IMR-90 (cell line): ENCODE results near the gene HNRNPA1L2. TPM values are rescaled to one million over a fixed set of nuclear protein-coding genes. Genes with fewer than 3 reads are reported as not detected.
"Not testable (repeated sequence)": the region's sequence is repeated elsewhere in the genome, so short reads cannot be mapped to it uniquely, and the experiment has no call there.

Source experiments
- ATAC-seq: fragments of 200-7000 bp; cut with Tn5 transposase; 2 replicates; pipeline ENCODE4 v1.9.1; 2020; ENCODE audit warnings: low read depth, mild to moderate bottlenecking, moderate library complexity
- BruUV-seq: library from RNA; stranded (reverse); fragments of 400-500 nt; replicated peaks from 2 replicates; lab custom pipeline; 2021; lab: Mats Ljungman, UMichigan
- CTCF ChIA-PET: fragments of 300-600 bp; formaldehyde crosslinking; extraction: SDS; loops from one replicate; lab custom pipeline; 2021; ENCODE audit warnings: antibody characterized with exemption; lab: Yijun Ruan, JAX
- POLR2A ChIA-PET: fragments of 300-600 bp; sonication (Branson Sonifier 250); formaldehyde crosslinking; loops from one replicate; lab custom pipeline; 2022; ENCODE audit warnings: antibody characterized with exemption; ENCODE audit not compliant: unreplicated experiment; lab: Charles Lee
- DNase-seq: peaks from one replicate; pipeline ENCODE4 v3.0.0; 2013
- H2AFZ ChIP-seq: replicated peaks from 2 replicates; pipeline ENCODE3; 2013; ENCODE audit warnings: low read length, mild to moderate bottlenecking; ENCODE audit not compliant: poor library complexity
- H2AK5ac ChIP-seq: 2 replicates; pipeline ENCODE4 v1.6.1; 2013; ENCODE audit warnings: low read depth, low read length, inconsistent platforms
- H2AK9ac ChIP-seq: replicated peaks from 2 replicates; pipeline ENCODE3; 2013; ENCODE audit warnings: mild to moderate bottlenecking, low read depth, low read length, moderate library complexity; ENCODE audit not compliant: poor library complexity
- H2BK120ac ChIP-seq: 2 replicates; pipeline ENCODE4 v1.6.1; 2013; ENCODE audit warnings: low read depth, low read length, inconsistent platforms
- H2BK15ac ChIP-seq: 3 replicates; pipeline ENCODE4 v1.6.1; 2013; ENCODE audit warnings: low read depth, low read length, inconsistent platforms
- H2BK20ac ChIP-seq: 2 replicates; pipeline ENCODE4 v1.6.1; 2013; ENCODE audit warnings: low read depth, mild to moderate bottlenecking, inconsistent platforms, low read length, moderate library complexity
- H2BK5ac ChIP-seq: 2 replicates; pipeline ENCODE4 v1.6.1; 2013; ENCODE audit warnings: mild to moderate bottlenecking, low read depth, low read length, inconsistent platforms; ENCODE audit not compliant: poor library complexity, severe bottlenecking
- H3K14ac ChIP-seq: replicated peaks from 2 replicates; pipeline ENCODE4 v1.6.1; 2013; ENCODE audit warnings: low read depth, low read length, inconsistent platforms
- H3K18ac ChIP-seq: 2 replicates; pipeline ENCODE4 v1.6.1; 2013; ENCODE audit warnings: low read depth, low read length, control low read depth
- H3K23ac ChIP-seq: 2 replicates; pipeline ENCODE4 v1.6.1; 2013; ENCODE audit warnings: low read depth, low read length, inconsistent platforms
- H3K27ac ChIP-seq: 2 replicates; pipeline ENCODE4 v1.5.1; 2013; ENCODE audit warnings: mild to moderate bottlenecking, control low read depth, low read length; ENCODE audit not compliant: insufficient read depth
- H3K27me3 ChIP-seq: 2 replicates; pipeline ENCODE4 v1.6.1; 2013; ENCODE audit warnings: low read length; ENCODE audit not compliant: control insufficient read depth, insufficient read depth
- H3K36me3 ChIP-seq: 2 replicates; pipeline ENCODE4 v1.6.1; 2013; ENCODE audit warnings: low read length, mixed read lengths; ENCODE audit not compliant: control insufficient read depth, insufficient read depth
- H3K4ac ChIP-seq: 2 replicates; pipeline ENCODE4 v1.6.1; 2013; ENCODE audit warnings: low read depth, low read length, inconsistent platforms
- H3K4me1 ChIP-seq: 2 replicates; pipeline ENCODE4 v1.6.1; 2013; ENCODE audit warnings: low read length, mixed read lengths; ENCODE audit not compliant: control insufficient read depth, insufficient read depth
- H3K4me2 ChIP-seq: 2 replicates; pipeline ENCODE4 v1.6.1; 2013; ENCODE audit warnings: low read depth, mild to moderate bottlenecking, control low read depth, low read length, moderate library complexity
- H3K4me3 ChIP-seq: 2 replicates; pipeline ENCODE4 v1.5.1; 2013; ENCODE audit warnings: low read depth, mild to moderate bottlenecking, control low read depth, low read length, moderate library complexity; ENCODE audit not compliant: insufficient read depth
- H3K56ac ChIP-seq: 2 replicates; pipeline ENCODE4 v1.6.1; 2013; ENCODE audit warnings: low read length, inconsistent platforms; ENCODE audit not compliant: insufficient read depth; ENCODE audit errors: extremely low read depth
- H3K79me1 ChIP-seq, 2 experiments: 2 replicates each; pipeline ENCODE4 v1.6.1; 2013; ENCODE audit warnings: low read length in 2 of 2, inconsistent platforms in 1 of 2, low read depth in 1 of 2
- H3K9ac ChIP-seq: 2 replicates; pipeline ENCODE4 v1.6.1; 2013; ENCODE audit warnings: low read depth, low read length, control low read depth
- H3K9me1 ChIP-seq: 2 replicates; pipeline ENCODE4 v1.6.1; 2013; ENCODE audit warnings: low read length, inconsistent platforms; ENCODE audit not compliant: insufficient read depth
- H3K9me3 ChIP-seq: 2 replicates; pipeline ENCODE4 v1.6.1; 2013; ENCODE audit warnings: low read length; ENCODE audit not compliant: control insufficient read depth, insufficient read depth
- H4K20me1 ChIP-seq: 2 replicates; pipeline ENCODE4 v1.6.1; 2013; ENCODE audit warnings: low read length, inconsistent platforms; ENCODE audit not compliant: insufficient read depth
- H4K5ac ChIP-seq: 2 replicates; pipeline ENCODE4 v1.6.1; 2013; ENCODE audit warnings: mild to moderate bottlenecking, low read depth, low read length, control low read depth
- H4K8ac ChIP-seq, 2 experiments: 2 replicates each; pipeline ENCODE4 v1.6.1; 2013; ENCODE audit warnings: low read depth in 2 of 2, low read length in 2 of 2, control low read depth in 1 of 2, inconsistent platforms in 1 of 2
- H4K91ac ChIP-seq: 2 replicates; pipeline ENCODE4 v1.6.1; 2013; ENCODE audit warnings: low read depth, low read length, inconsistent platforms; ENCODE audit not compliant: insufficient read depth
- ELK1 ChIP-seq: fragments of 150-350 bp; IDR thresholded peaks from 2 replicates; pipeline ENCODE4 v1.6.1; 2016; ENCODE audit warnings: low read depth, mild to moderate bottlenecking, low read length, moderate library complexity, borderline replicate concordance
- FOS ChIP-seq: fragments of 150-350 bp; IDR thresholded peaks from 2 replicates; pipeline ENCODE4 v1.6.1; 2016; ENCODE audit warnings: low read depth, low read length
- MAZ ChIP-seq: IDR thresholded peaks from 2 replicates; pipeline ENCODE4 v1.6.1; 2012; ENCODE audit warnings: low read depth, mild to moderate bottlenecking, low read length, improper control_type of control experiment, moderate library complexity, borderline replicate concordance
- MXI1 ChIP-seq: IDR thresholded peaks from 2 replicates; pipeline ENCODE4 v1.6.1; 2012; ENCODE audit warnings: low read depth, mild to moderate bottlenecking, low read length, moderate library complexity, borderline replicate concordance
- NFE2L2 ChIP-seq: fragments of 150-350 bp; IDR thresholded peaks from 2 replicates; pipeline ENCODE4 v1.6.1; 2016; ENCODE audit warnings: low read depth, mild to moderate bottlenecking, low read length
- POLR2A ChIP-seq: IDR thresholded peaks from 2 replicates; pipeline ENCODE4 v1.6.1; 2012; ENCODE audit warnings: mild to moderate bottlenecking, low read depth, low read length
- RAD21 ChIP-seq: IDR thresholded peaks from 2 replicates; pipeline ENCODE4 v1.6.1; 2012; ENCODE audit warnings: low read length, improper control_type of control experiment
- RCOR1 ChIP-seq: IDR thresholded peaks from 2 replicates; pipeline ENCODE4 v1.6.1; 2012; ENCODE audit warnings: mild to moderate bottlenecking, low read length, improper control_type of control experiment; ENCODE audit not compliant: insufficient replicate concordance
- SMC3 ChIP-seq: fragments of 150-350 bp; IDR thresholded peaks from 2 replicates; pipeline ENCODE4 v1.6.1; 2016; ENCODE audit warnings: low read depth, mild to moderate bottlenecking, antibody characterized with exemption, low read length, moderate library complexity
- WGBS, 2 experiments: methylation state at CpG; one replicate each; pipeline versions ENCODE4 v1.1.5 to v1.1.7; 2013; ENCODE audit warnings: missing lambda C conversion rate in 2 of 2; ENCODE audit not compliant: insufficient read length in 1 of 2; ENCODE audit errors: extremely low coverage in 2 of 2; 5-methylcytosine and 5-hydroxymethylcytosine counted together
- dilution Hi-C: fragments of 300-500 bp; cut with HindIII; formaldehyde crosslinking; loops from one replicate; pipeline ENCODE4 v1.14.3; 2018; ENCODE audit warnings: low sequenced_read_pairs; ENCODE audit not compliant: unreplicated experiment
- in situ Hi-C: fragments of 300-500 bp; cut with MboI; formaldehyde crosslinking; loops from 3 replicates; pipeline ENCODE4 v1.14.3; 2019; ENCODE audit warnings: low sequenced_read_pairs, inconsistent platforms, mixed read lengths
- intact Hi-C: fragments of 100-400 bp; cut with micrococcal nuclease; formaldehyde crosslinking; loops from 2 replicates; pipeline ENCODE4 v1.10.0; 2022
- polyA plus RNA-seq, 3 experiments: library from polyadenylated mRNA; depleted of rRNA; stranded (reverse); fragments of >200 nt; gene quantifications; 2 replicates each; pipeline ENCODE4 v1.2.3, GENCODE V29; 2012; ENCODE audit warnings: low replicate concordance in 1 of 3
- total RNA-seq: library from RNA; depleted of rRNA; stranded (reverse); fragments of >200 nt; gene quantifications from 2 replicates; pipeline ENCODE4 v1.2.3, GENCODE V29; 2012

Gene HNRNPA1L2
- total and polyA plus RNA-seq, 2 of the 4 experiments (the other 2 are of a cell fraction), result 3.4 to 9.3 TPM

DNA sequence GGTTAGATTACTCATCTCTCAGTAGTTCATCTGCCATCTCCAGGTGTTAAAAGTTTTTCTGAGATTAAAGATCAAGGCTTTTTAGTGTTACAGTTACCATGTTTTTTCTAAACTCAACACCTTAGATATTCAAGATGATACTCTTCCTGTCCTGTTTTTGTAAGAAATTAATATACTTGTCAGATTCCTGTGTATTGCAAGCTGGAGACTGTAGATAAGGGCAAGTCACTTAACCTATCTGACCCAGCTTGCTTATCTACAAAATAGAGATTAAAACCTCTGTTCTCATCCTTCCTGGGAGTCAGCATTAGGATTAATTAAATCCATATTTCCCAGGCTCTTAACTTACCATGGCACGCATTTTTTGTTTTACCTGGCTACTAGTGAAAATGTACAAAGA lies 35.6 kb downstream of the HNRNPA1L2 start:
- Histone ChIP-seq H2BK20ac (no peak overlapping the region), H3K14ac (no peak overlapping the region), H3K27ac (no peak overlapping the region), H3K9me1 (no peaks in the 10 kb centered on the region), H3K9ac (no peak overlapping the region), H2AK5ac (no peak overlapping the region), H2BK5ac (no peak overlapping the region), H2AFZ (no peak overlapping the region), H4K91ac (no peak overlapping the region), H2BK120ac (no peak overlapping the region), H3K36me3 (peaks cover 23% of the 10 kb centered on the region), H3K18ac (no peak overlapping the region), H3K4me2 (no peak overlapping the region), H3K27me3 (no peaks in the 10 kb centered on the region), H4K8ac (no peak overlapping the region), H3K4me1 (no peaks in the 10 kb centered on the region), H2BK15ac (no peak overlapping the region), H3K9me3 (no peaks in the 10 kb centered on the region), H3K79me1 (peaks cover 18 to 23% of the 10 kb centered on the region in 2 experiments; a peak in 2 of 4 replicates), H3K4ac (no peak overlapping the region), H3K23ac (no peak overlapping the region), H3K4me3 (no peak overlapping the region), H4K20me1 (no peaks in the 10 kb centered on the region; the same call in 1 of the 2 replicates), H2AK9ac (no peak overlapping the region), H4K5ac (no peak overlapping the region), H3K56ac (no peak overlapping the region)
- in situ Hi-C loops, result no loop called here
- TF ChIP-seq NFE2L2 (no peak), SMC3 (no peak), FOS (no peak), MXI1 (no peak), POLR2A (no peak), ELK1 (no peak), MAZ (no peak), RAD21 (no peak), RCOR1 (no peak)
- WGBS, 2 experiments, result no CpG with 5 or more reads among the region's 1 CpG
- ChIA-PET CTCF (interaction anchor here (3.3 kb wide), 1 partner anchor 13 kb away, joined by 12 read pairs; no protein-coding TSS in a partner anchor), POLR2A (no interaction called here)
- no peak for ATAC-seq
- DNase-seq, result no peak
- intact Hi-C loops, result no loop called here
- BruUV-seq, result no TSS peak
- dilution Hi-C loops, result no loop called here

- DNase-seq, intact Hi-C loops, H2BK15ac ChIP-seq, H2AK5ac ChIP-seq, H3K4me2 ChIP-seq, H2BK5ac ChIP-seq, H3K4ac ChIP-seq, H3K9me3 ChIP-seq, H2BK20ac ChIP-seq, H3K79me1 ChIP-seq, H3K27ac ChIP-seq, H4K5ac ChIP-seq, H3K23ac ChIP-seq, in situ Hi-C loops, BruUV-seq, dilution Hi-C loops, H3K56ac ChIP-seq, H3K27me3 ChIP-seq, H3K4me1 ChIP-seq, H3K4me3 ChIP-seq, H2BK120ac ChIP-seq, H3K9me1 ChIP-seq, POLR2A ChIA-PET, H4K8ac ChIP-seq, H2AFZ ChIP-seq, H4K20me1 ChIP-seq, H3K18ac ChIP-seq, H3K14ac ChIP-seq, CTCF ChIA-PET, H4K91ac ChIP-seq, H3K9ac ChIP-seq, ATAC-seq, H2AK9ac ChIP-seq: not testable (repeated sequence)
- H3K36me3 ChIP-seq, result peaks cover 25% of the 10 kb centered on the region
- WGBS, 2 experiments, result no CpG with 5 or more reads among the region's 9 CpGs
Measured at GRCh38 chr13:52685806-52686205, 43.6 kb downstream of the HNRNPA1L2 start.
